Breast epithelium (tissue), 3 donors: ENCODE results near the gene PPP1R26.

Experiments
- CTCF ChIP-seq, 3 donors: fragments of 450-650 bp; IDR thresholded peaks; one replicate each; pipeline ENCODE4 v1.5.1; 2016 to 2017; ENCODE audit warnings: antibody characterized with exemption in 3 of 3, mild to moderate bottlenecking in 3 of 3, moderate library complexity in 3 of 3
- POLR2A ChIP-seq: fragments of 450-650 bp; IDR thresholded peaks from one replicate; pipeline ENCODE4 v1.6.1; 2016; ENCODE audit warnings: antibody characterized with exemption, mild to moderate bottlenecking, moderate library complexity
- POLR2AphosphoS5 ChIP-seq, 3 donors: sonication (generic); formaldehyde crosslinking; IDR thresholded peaks; one replicate each; pipeline ENCODE4 v1.6.1; 2017; ENCODE audit warnings: antibody characterized with exemption in 3 of 3

DNA sequence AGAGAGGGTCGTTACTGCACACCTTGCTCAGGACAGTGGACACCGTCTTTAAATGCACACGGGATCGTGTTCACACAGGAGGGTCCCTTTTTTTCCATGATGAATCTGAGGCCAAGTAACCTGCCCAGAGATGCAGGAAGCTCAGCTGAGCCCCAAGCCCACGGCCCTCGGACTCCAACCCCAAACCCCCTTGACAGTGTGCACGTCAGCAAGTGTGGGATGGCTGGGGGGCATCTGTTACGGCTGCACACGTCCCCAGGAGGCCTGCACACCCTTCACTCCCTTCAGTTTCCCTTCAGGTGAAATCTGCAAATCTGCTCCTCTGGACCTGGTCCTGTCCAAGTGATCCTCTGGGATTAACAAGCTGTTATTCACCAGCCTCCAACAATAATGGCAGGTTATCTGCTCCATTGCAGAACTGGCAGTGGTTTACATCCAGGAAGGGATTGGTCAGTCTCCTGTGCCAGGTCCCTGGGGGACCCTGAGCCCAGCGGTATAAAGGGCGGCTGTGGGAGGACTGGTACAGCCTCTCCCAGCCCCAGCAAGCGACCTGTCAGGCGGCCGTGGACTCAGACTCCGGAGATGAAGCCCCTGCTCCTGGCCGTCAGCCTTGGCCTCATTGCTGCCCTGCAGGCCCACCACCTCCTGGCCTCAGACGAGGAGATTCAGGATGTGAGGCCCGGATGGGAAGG is 41.5 kb downstream of the PPP1R26 start, which contains the start of gene LCN1:
- TF ChIP-seq CTCF (IDR thresholded peaks at IDR 0.05) (no peak), POLR2AphosphoS5 (IDR thresholded peaks at IDR 0.05) (no peak), POLR2A (no peak)
